Common myeloid progenitor, CD34-positive (primary cell): ENCODE data around the gene CTSD.

ENCODE experiments used
- CTCF ChIA-PET: fragments of 350-600 bp; sonication (Branson Sonifier 250); formaldehyde crosslinking; loops from one replicate; lab custom pipeline; 2021; ENCODE audit warnings: antibody characterized with exemption; lab: Charles Lee
- POLR2A ChIA-PET: fragments of 350-600 bp; sonication (Branson Sonifier 250); formaldehyde crosslinking; loops from one replicate; lab custom pipeline; 2021; ENCODE audit warnings: antibody characterized with exemption; lab: Charles Lee
- DNase-seq, 3 donors: peaks; one replicate each; pipeline versions ENCODE4 v3.0.0 to v3.0.0-alpha.2; 2013
- H3K27ac ChIP-seq, 2 experiments: 1 replicate in 1 of 2; 2 replicates in 1 of 2; pipeline ENCODE4 v1.7.0; 2013; ENCODE audit warnings: inconsistent platforms in 2 of 2, low read length in 2 of 2, mild to moderate bottlenecking in 2 of 2, low read depth in 1 of 2, moderate library complexity in 1 of 2; ENCODE audit not compliant: severe bottlenecking in 2 of 2, insufficient read depth in 1 of 2, poor library complexity in 1 of 2
- H3K27me3 ChIP-seq, 5 experiments: replicated peaks in 2 of 5; 1 replicate in 3 of 5; 2 replicates in 2 of 5; pipeline versions ENCODE4 v1.6.1 to v1.7.0; 2013; ENCODE audit warnings: low read length in 4 of 5, mild to moderate bottlenecking in 2 of 5, moderate library complexity in 2 of 5, inconsistent platforms in 1 of 5; ENCODE audit not compliant: insufficient read depth in 5 of 5, control insufficient read depth in 4 of 5
- H3K36me3 ChIP-seq, 4 experiments: 1 replicate in 2 of 4; 2 replicates in 2 of 4; pipeline versions ENCODE4 v1.6.1 to v1.7.0; 2013; ENCODE audit warnings: low read length in 3 of 4, control low read depth in 1 of 4, mild to moderate bottlenecking in 1 of 4; ENCODE audit not compliant: control insufficient read depth in 4 of 4, insufficient read depth in 4 of 4
- H3K4me1 ChIP-seq, 4 experiments: 1 replicate in 3 of 4; 2 replicates in 1 of 4; pipeline versions ENCODE4 v1.6.1 to v1.7.1; 2013; ENCODE audit warnings: low read length in 3 of 4, mild to moderate bottlenecking in 3 of 4, control low read depth in 1 of 4, inconsistent platforms in 1 of 4, moderate library complexity in 1 of 4; ENCODE audit not compliant: control insufficient read depth in 4 of 4, insufficient read depth in 4 of 4; ENCODE audit errors: control extremely low read depth in 1 of 4
- H3K4me3 ChIP-seq, 7 experiments: 1 replicate in 4 of 7; 2 replicates in 3 of 7; pipeline versions ENCODE4 v1.5.1 to v1.7.0; 2013; ENCODE audit warnings: mild to moderate bottlenecking in 7 of 7, low read length in 6 of 7, moderate library complexity in 6 of 7, inconsistent platforms in 2 of 7, low read depth in 2 of 7, control low read depth in 1 of 7; ENCODE audit not compliant: insufficient read depth in 4 of 7, control insufficient read depth in 1 of 7; ENCODE audit errors: extremely low read depth in 1 of 7
- H3K9me3 ChIP-seq, 5 experiments: 1 replicate in 4 of 5; 2 replicates in 1 of 5; pipeline versions ENCODE4 v1.6.1 to v1.7.1; 2013; ENCODE audit warnings: low read length in 4 of 5, mild to moderate bottlenecking in 2 of 5, inconsistent platforms in 1 of 5, low read depth in 1 of 5, moderate library complexity in 1 of 5; ENCODE audit not compliant: control insufficient read depth in 4 of 5, insufficient read depth in 2 of 5; ENCODE audit errors: control extremely low read depth in 1 of 5
- WGBS: methylation state at CpG from one replicate; pipeline ENCODE4 v1.1.5; 2013; ENCODE audit not compliant: insufficient coverage; 5-methylcytosine and 5-hydroxymethylcytosine counted together

The CTSD gene

DNA sequence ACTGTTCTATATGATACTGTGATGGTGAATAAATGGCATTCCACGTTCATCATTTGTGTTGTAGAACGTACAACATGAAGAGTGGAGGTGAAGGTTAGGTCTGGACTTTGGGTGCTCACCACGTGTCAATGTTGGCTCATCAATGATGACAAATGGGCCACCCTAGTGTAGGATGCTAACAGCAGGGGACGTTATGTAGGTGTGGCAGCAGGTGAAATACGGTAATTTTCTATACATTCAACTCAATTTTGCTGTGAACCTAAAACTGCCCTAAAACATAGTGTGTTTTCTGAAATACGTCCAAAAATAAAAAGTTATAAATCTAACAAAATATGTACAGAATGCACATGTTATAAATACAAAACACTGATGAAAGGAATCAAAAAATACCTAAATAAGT is 60.6 kb downstream of the CTSD start:
- DNase-seq: no peak
- POLR2A ChIA-PET: no interaction called here
- Histone ChIP-seq H3K27me3 (peaks cover 0 to 3% (median 0%) of the 10 kb centered on the region in 5 experiments), H3K9me3 (peaks cover 0 to 6% (median 3%) of the 10 kb centered on the region in 5 experiments), H3K27ac (no peak overlapping the region), H3K36me3 (no peaks in the 10 kb centered on the region), H3K4me1 (peaks cover 0 to 10% (median 3%) of the 10 kb centered on the region in 4 experiments), H3K4me3 (no peak overlapping the region)
- 92% methylated on average over 2 of the region's 6 CpGs for WGBS
- CTCF ChIA-PET: interaction anchor here (0.7 to 8.6 kb wide), 4 partner anchors 9 to 130 kb away, joined by 3 to 92 read pairs (median 4); partner anchors contain the start of gene SYT8
